ENCODE data around the gene PPFIA3.
"Not testable (repeated sequence)": the region's sequence is repeated elsewhere in the genome, so short reads cannot be mapped to it uniquely, and the experiment has no call there.

PPFIA3 gene

GRCh38 chr19:49125025-49125731 is 5.8 kb downstream of the PPFIA3 start:
- no peak for DNase-seq (ENCODE audit: low read depth)

- DNase-seq (ENCODE audit: low read depth), result no peak
Observed at GRCh38 chr19:49126575-49126974, 7.2 kb downstream of the PPFIA3 start.

GRCh38 chr19:49127225-49127624 is 7.9 kb downstream of the PPFIA3 start:
- DNase-seq (ENCODE audit: low read depth), result not testable (repeated sequence)

GRCh38 chr19:49127674-49128544 is 8.6 kb downstream of the PPFIA3 start:
- DNase-seq (ENCODE audit: low read depth), result peak; percentile 91

GRCh38 chr19:49128545-49129237 is 9.3 kb downstream of the PPFIA3 start:
- no peak for DNase-seq (ENCODE audit: low read depth)

- DNase-seq (ENCODE audit: low read depth), result no peak
Observed at GRCh38 chr19:49129238-49129583, 9.9 kb downstream of the PPFIA3 start.

GRCh38 chr19:49130325-49130724 is 11.0 kb downstream of the PPFIA3 start:
- no peak for DNase-seq (ENCODE audit: low read depth)

GRCh38 chr19:49132974-49133609 is 13.7 kb downstream of the PPFIA3 start:
- DNase-seq (ENCODE audit: low read depth), result no peak

GRCh38 chr19:49133621-49134454 is 14.5 kb downstream of the PPFIA3 start:
- DNase-seq (ENCODE audit: low read depth), result peak; percentile 21

GRCh38 chr19:49135686-49136085 is 16.3 kb downstream of the PPFIA3 start:
- DNase-seq (ENCODE audit: low read depth), result no peak

- DNase-seq (ENCODE audit: low read depth), result no peak
Observed at GRCh38 chr19:49136771-49137171, 17.4 kb downstream of the PPFIA3 start.

GRCh38 chr19:49140951-49141350 is 21.6 kb downstream of the PPFIA3 start:
- no peak for DNase-seq (ENCODE audit: low read depth)

GRCh38 chr19:49141352-49141751 is 22.0 kb downstream of the PPFIA3 start:
- DNase-seq (ENCODE audit: low read depth), result no peak

- peak; percentile 44 for DNase-seq (ENCODE audit: low read depth)
Observed at GRCh38 chr19:49142866-49143335, 23.6 kb downstream of the PPFIA3 start.

- peak; percentile 72 for DNase-seq (ENCODE audit: low read depth)
Observed at GRCh38 chr19:49145573-49146407, 26.4 kb downstream of the PPFIA3 start.

GRCh38 chr19:49146408-49146770 is 27.0 kb downstream of the PPFIA3 start:
- DNase-seq (ENCODE audit: low read depth), result not testable (repeated sequence)

- DNase-seq (ENCODE audit: low read depth), result no peak
Observed at GRCh38 chr19:49148044-49148682, 28.8 kb downstream of the PPFIA3 start.

- peak; percentile 66 for DNase-seq (ENCODE audit: low read depth)
Observed at GRCh38 chr19:49148784-49149651, 29.7 kb downstream of the PPFIA3 start.

GRCh38 chr19:49149652-49150105 is 30.3 kb downstream of the PPFIA3 start:
- DNase-seq (ENCODE audit: low read depth), result no peak
